GM08714 (cell line): ENCODE measurements around the gene KRTAP3-2.

Experiments
- H3K4me3 ChIP-seq: fragments of 200-500 bp; sonication (Bioruptor generic); 2 replicates; pipeline ENCODE4 v1.5.1; 2014; ENCODE audit warnings: mild to moderate bottlenecking, low read length, inconsistent platforms
- ZNF274 ChIP-seq: IDR thresholded peaks from 2 replicates; pipeline ENCODE4 v1.6.1; 2012; ENCODE audit warnings: mild to moderate bottlenecking, low read depth, low read length

Gene KRTAP3-2

GRCh38 chr17:40961591-40961990 lies 38.1 kb downstream of the KRTAP3-2 start:
- no peak for TF ChIP-seq ZNF274
- no peak overlapping the region for H3K4me3 ChIP-seq

- no peak for TF ChIP-seq ZNF274
Measured at GRCh38 chr17:40960144-40960543, 39.6 kb downstream of the KRTAP3-2 start.

GRCh38 chr17:40958086-40958953 lies 41.4 kb downstream of the KRTAP3-2 start:
- no peak overlapping the region for H3K4me3 ChIP-seq
- no peak for TF ChIP-seq ZNF274

More at GRCh38 chr17:40960144-40960543, 39.6 kb downstream of the KRTAP3-2 start:
- no peak overlapping the region for H3K4me3 ChIP-seq

GRCh38 chr17:40956401-40957254 lies 43.1 kb downstream of the KRTAP3-2 start:
- no peak for TF ChIP-seq ZNF274
- no peak overlapping the region for H3K4me3 ChIP-seq

GRCh38 chr17:40953881-40954280 lies 45.8 kb downstream of the KRTAP3-2 start:
- TF ChIP-seq ZNF274, result no peak
- no peak overlapping the region for H3K4me3 ChIP-seq

- no peak for TF ChIP-seq ZNF274
Measured at GRCh38 chr17:40952661-40953060, 47.0 kb downstream of the KRTAP3-2 start.

GRCh38 chr17:40952154-40952553 lies 47.6 kb downstream of the KRTAP3-2 start:
- no peak for TF ChIP-seq ZNF274
- H3K4me3 ChIP-seq, result no peak overlapping the region

More at GRCh38 chr17:40952661-40953060, 47.0 kb downstream of the KRTAP3-2 start:
- H3K4me3 ChIP-seq, result no peak overlapping the region

GRCh38 chr17:40951011-40951622 lies 48.6 kb downstream of the KRTAP3-2 start:
- TF ChIP-seq ZNF274, result no peak
- H3K4me3 ChIP-seq, result no peak overlapping the region

- no peak for TF ChIP-seq ZNF274
- no peak overlapping the region for H3K4me3 ChIP-seq
Measured at GRCh38 chr17:40950176-40950575, 49.5 kb downstream of the KRTAP3-2 start.

GRCh38 chr17:40949418-40949817 lies 50.3 kb downstream of the KRTAP3-2 start:
- H3K4me3 ChIP-seq, result no peak overlapping the region

More at GRCh38 chr17:40949418-40949817, 50.3 kb downstream of the KRTAP3-2 start:
- no peak for TF ChIP-seq ZNF274
